Natural killer cell (primary cell): ENCODE results near the gene NUTF2. TPM values are rescaled to one million over a fixed set of nuclear protein-coding genes. Genes with fewer than 3 reads are reported as not detected.

ENCODE experiments used
- ATAC-seq, 3 donors: fragments of 150-1000 bp in 2 of 3; fragments of 200-7000 bp in 1 of 3; cut with Tn5 transposase; 1 replicate in 1 of 3; 2 replicates in 2 of 3; pipeline ENCODE4 v1.10.0; 2021; ENCODE audit warnings: mild to moderate bottlenecking in 2 of 3, moderate library complexity in 2 of 3
- DNase-seq, 2 donors: peaks; one replicate each; pipeline versions ENCODE4 v3.0.0 to v3.0.0-alpha.2; 2013 to 2021; ENCODE audit warnings: mixed read lengths in 1 of 2
- H3K27ac ChIP-seq: one replicate; pipeline ENCODE4 v1.5.1; 2013; ENCODE audit warnings: mild to moderate bottlenecking, low read length
- H3K27me3 ChIP-seq: one replicate; pipeline ENCODE4 v1.6.1; 2013; ENCODE audit warnings: low read length; ENCODE audit not compliant: control insufficient read depth, insufficient read depth
- H3K36me3 ChIP-seq: one replicate; pipeline ENCODE4 v1.6.1; 2013; ENCODE audit warnings: low read length; ENCODE audit not compliant: control insufficient read depth, insufficient read depth
- H3K4me1 ChIP-seq: one replicate; pipeline ENCODE4 v1.6.1; 2013; ENCODE audit warnings: low read length; ENCODE audit not compliant: control insufficient read depth, insufficient read depth
- H3K4me3 ChIP-seq: one replicate; pipeline ENCODE4 v1.5.1; 2013; ENCODE audit warnings: low read length
- H3K9me3 ChIP-seq: one replicate; pipeline ENCODE4 v1.6.1; 2013; ENCODE audit warnings: low read length; ENCODE audit not compliant: control insufficient read depth, insufficient read depth
- H3K27ac Mint-ChIP-seq, 2 donors: one replicate each; pipeline ENCODE4 v1.8.0; 2022; ENCODE audit warnings: mild to moderate bottlenecking in 2 of 2, mixed read lengths in 2 of 2, moderate library complexity in 1 of 2
- H3K27me3 Mint-ChIP-seq, 2 donors: one replicate each; pipeline ENCODE4 v1.8.0; 2022; ENCODE audit warnings: low read depth in 2 of 2, mixed read lengths in 2 of 2
- H3K36me3 Mint-ChIP-seq: one replicate; pipeline ENCODE4 v1.8.0; 2022; ENCODE audit warnings: mixed read lengths
- H3K4me1 Mint-ChIP-seq, 2 donors: one replicate each; pipeline ENCODE4 v1.8.0; 2022; ENCODE audit warnings: mixed read lengths in 2 of 2
- H3K4me3 Mint-ChIP-seq: one replicate; pipeline ENCODE4 v1.8.0; 2022; ENCODE audit warnings: mild to moderate bottlenecking, moderate library complexity, mixed read lengths
- H3K9me3 Mint-ChIP-seq, 2 donors: one replicate each; pipeline ENCODE4 v1.8.0; 2022; ENCODE audit warnings: mixed read lengths in 2 of 2
- WGBS: methylation state at CpG from one replicate; pipeline ENCODE4 v1.1.7; 2013; ENCODE audit warnings: missing lambda C conversion rate; ENCODE audit not compliant: insufficient coverage; 5-methylcytosine and 5-hydroxymethylcytosine counted together
- intact Hi-C: fragments of 100-400 bp; cut with micrococcal nuclease; formaldehyde crosslinking; loops from one replicate; pipeline ENCODE4 v1.14.2; 2022
- total RNA-seq, 4 donors: library from RNA; stranded (reverse); fragments of 120-200 nt in 1 of 4; gene quantifications; one replicate each; pipeline versions ENCODE4 v1.2.3 to v1.2.4, GENCODE V29; 2013 to 2022
- TF ChIP-seq, protein P1 (sequence below): fragments of 200-600 bp; IDR thresholded peaks from one replicate; pipeline ENCODE4 v1.8.0; 2022; ENCODE audit warnings: antibody characterized with exemption

The NUTF2 gene
- total RNA-seq, 3 donors from 2014 or later (not counting 1 experiment from before 2014, with no cell fraction given) = 43.2 to 47.1 (median 43.3) TPM

DNA sequence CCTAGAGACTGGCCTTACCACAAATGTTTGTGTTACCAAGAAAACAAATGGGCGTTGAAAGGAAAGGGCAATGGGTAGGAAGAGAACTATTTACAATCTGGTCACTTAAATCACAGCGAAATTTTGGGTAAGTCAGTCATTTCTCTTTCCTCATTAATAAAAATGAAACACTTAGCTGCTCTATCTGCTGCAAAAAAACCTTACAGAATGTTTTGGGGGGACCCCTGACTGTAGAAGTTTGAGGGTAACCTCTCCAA is 742 bp upstream of the NUTF2 start:
- Mint-ChIP-seq H3K4me3 (peak overlapping the region; percentile 84), H3K27me3 (no peaks in the 10 kb centered on the region), H3K27ac (peak overlapping the region; percentile 86 to 89), H3K9me3 (no peaks in the 10 kb centered on the region), H3K4me1 (peaks cover 39 to 43% of the 10 kb centered on the region in 2 donors), H3K36me3 (no peaks in the 10 kb centered on the region)
- Histone ChIP-seq H3K27ac (peak overlapping the region; percentile 92), H3K27me3 (no peaks in the 10 kb centered on the region), H3K4me3 (peak overlapping the region; percentile 86), H3K4me1 (peaks cover 57% of the 10 kb centered on the region), H3K9me3 (no peaks in the 10 kb centered on the region), H3K36me3 (peaks cover 3% of the 10 kb centered on the region)
- WGBS = 15% methylated on average over 2 of the region's 2 CpGs
- intact Hi-C loops = loop anchor here (1.0 to 2.0 kb wide), 4 partner anchors 13 to 47 kb away; partner anchors contain the start of genes EDC4, PSKH1, RANBP10 and TSNAXIP1
- peak in 1 of 2 donors; percentile 22 for DNase-seq
- no peak for ATAC-seq
- TF ChIP-seq, protein P1, sequence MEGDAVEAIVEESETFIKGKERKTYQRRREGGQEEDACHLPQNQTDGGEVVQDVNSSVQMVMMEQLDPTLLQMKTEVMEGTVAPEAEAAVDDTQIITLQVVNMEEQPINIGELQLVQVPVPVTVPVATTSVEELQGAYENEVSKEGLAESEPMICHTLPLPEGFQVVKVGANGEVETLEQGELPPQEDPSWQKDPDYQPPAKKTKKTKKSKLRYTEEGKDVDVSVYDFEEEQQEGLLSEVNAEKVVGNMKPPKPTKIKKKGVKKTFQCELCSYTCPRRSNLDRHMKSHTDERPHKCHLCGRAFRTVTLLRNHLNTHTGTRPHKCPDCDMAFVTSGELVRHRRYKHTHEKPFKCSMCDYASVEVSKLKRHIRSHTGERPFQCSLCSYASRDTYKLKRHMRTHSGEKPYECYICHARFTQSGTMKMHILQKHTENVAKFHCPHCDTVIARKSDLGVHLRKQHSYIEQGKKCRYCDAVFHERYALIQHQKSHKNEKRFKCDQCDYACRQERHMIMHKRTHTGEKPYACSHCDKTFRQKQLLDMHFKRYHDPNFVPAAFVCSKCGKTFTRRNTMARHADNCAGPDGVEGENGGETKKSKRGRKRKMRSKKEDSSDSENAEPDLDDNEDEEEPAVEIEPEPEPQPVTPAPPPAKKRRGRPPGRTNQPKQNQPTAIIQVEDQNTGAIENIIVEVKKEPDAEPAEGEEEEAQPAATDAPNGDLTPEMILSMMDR = no peak

DNA sequence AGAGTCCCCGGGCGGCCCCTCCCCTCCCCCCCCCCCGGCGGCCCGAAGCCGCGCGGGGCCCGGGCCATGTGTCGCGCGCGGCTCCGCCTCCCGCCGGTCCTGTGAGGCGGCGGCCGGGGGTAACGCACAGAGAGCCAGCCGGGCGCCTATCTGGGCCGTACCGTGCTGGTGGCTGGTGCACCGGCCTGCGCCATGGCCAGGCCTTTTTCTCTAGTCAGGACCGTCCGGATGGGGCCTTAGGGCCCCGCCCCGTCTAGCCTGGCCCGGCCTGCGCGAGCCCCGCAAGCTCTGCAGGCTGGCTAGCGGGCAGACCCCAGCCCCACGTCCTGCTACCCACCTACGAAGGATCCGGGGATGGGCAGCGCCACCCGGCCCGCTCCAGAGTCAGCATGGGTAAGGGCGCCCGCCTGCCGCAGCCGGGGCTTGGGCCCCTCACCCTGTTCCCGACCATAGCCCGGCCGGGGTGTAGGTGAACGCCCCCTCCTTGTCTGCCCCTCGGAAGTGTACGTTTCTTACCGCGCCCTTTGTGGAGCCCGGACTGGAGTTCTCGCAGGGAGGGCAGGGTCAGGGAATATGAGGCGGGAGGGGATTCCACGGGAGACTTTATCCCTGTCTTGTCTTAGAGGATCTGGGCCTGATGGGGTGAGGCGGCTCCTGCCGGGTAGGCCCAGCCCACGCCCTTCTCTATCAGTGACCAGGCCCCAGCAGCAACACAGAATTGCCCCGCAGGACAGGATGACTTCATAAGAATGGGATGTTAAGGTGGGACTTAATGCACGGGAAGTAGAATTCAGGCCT is 530 bp downstream of the NUTF2 start, which contains the start of gene CENPT:
TSS of gene CENPT (minus strand) at position 630 of the 798 bp plus-strand sequence. CDS start 13,834 bp downstream, outside the sequence.
- TF ChIP-seq, protein P1 = no peak
- Histone ChIP-seq H3K27ac (peak within 1 kb of the TSS; percentile 92), H3K27me3 (no peaks in the 10 kb centered on the region), H3K4me1 (peaks cover 52% of the 10 kb centered on the region), H3K36me3 (peaks cover 3% of the 10 kb centered on the region), H3K4me3 (peak within 1 kb of the TSS; percentile 86), H3K9me3 (no peaks in the 10 kb centered on the region)
- Mint-ChIP-seq H3K4me1 (peaks cover 34 to 37% of the 10 kb centered on the region in 2 donors), H3K27me3 (no peaks in the 10 kb centered on the region), H3K27ac (peak within 1 kb of the TSS; percentile 86 to 89), H3K36me3 (no peaks in the 10 kb centered on the region), H3K4me3 (peak within 1 kb of the TSS; percentile 84), H3K9me3 (no peaks in the 10 kb centered on the region)
- ATAC-seq (peak; percentile 51 to 72 (median 58)), DNase-seq (peak in 1 of 2 donors; percentile 27)
- intact Hi-C loops = loop anchor here (2.0 kb wide), 2 partner anchors 14 to 26 kb away; partner anchors contain the start of gene EDC4
- WGBS = under 1% methylated on average over 62 of the region's 62 CpGs

DNA sequence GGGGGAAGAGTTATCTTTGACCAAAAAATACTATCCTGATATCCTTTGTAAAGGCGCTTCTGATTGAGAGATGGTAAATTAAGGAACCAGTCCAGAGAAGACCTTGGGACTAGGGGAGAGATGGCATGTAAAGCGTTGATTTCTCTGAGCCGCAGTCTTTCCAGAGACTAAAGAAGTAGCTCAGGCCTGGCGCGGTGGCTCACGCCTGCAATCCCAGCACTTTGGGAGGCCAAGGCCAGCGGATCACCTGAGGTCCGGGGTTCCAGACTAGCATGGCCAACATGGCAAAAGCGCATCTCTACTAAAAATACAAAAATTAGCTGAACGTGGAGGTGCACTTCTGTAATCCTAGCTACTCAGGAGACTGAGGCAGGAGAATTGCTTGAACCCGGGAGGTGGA is 1.4 kb downstream of the NUTF2 start:
- TF ChIP-seq, protein P1 = no peak

More for the DNA sequence above, 1.4 kb downstream of the NUTF2 start:
- DNase-seq (no peak), ATAC-seq (no peak)
- no peak overlapping the region for H3K27ac ChIP-seq
- H3K36me3 Mint-ChIP-seq = no peaks in the 10 kb centered on the region
- H3K27ac Mint-ChIP-seq = no peak overlapping the region
- H3K27me3 ChIP-seq = no peaks in the 10 kb centered on the region
- H3K9me3 Mint-ChIP-seq = no peaks in the 10 kb centered on the region
- no peaks in the 10 kb centered on the region for H3K9me3 ChIP-seq
- 94% methylated on average over 11 of the region's 11 CpGs for WGBS
- H3K4me1 ChIP-seq = peaks cover 45% of the 10 kb centered on the region
- intact Hi-C loops = no loop called here
- H3K27me3 Mint-ChIP-seq = no peaks in the 10 kb centered on the region
- peak overlapping the region; percentile 76 for H3K4me3 Mint-ChIP-seq
- H3K36me3 ChIP-seq = peaks cover 3% of the 10 kb centered on the region
- no peak overlapping the region for H3K4me3 ChIP-seq
- H3K4me1 Mint-ChIP-seq = peaks cover 29 to 31% of the 10 kb centered on the region in 2 donors
